Measurements from ENCODE around the gene DKK2.
A peak's percentile ranks its signal among the peaks of the same experiment; 100 is the strongest.

GRCh38 chr4:106875340-106875739, 160.8 kb downstream of the DKK2 start:
- TF ChIP-seq CTCF (IDR thresholded peaks at IDR 0.05) (peak; percentile 43; the same call in 1 of the 2 replicates), CBFB (CRISPR knock-in tag; IDR thresholded peaks at IDR 0.05; ENCODE audit: low read depth) (no peak), ATF3 (CRISPR knock-in tag; conservative IDR thresholded peaks at IDR 0.05) (no peak), FOXJ3 (CRISPR knock-in tag; IDR thresholded peaks at IDR 0.05; ENCODE audit: borderline replicate concordance) (no peak), E2F4 (CRISPR knock-in tag; IDR thresholded peaks at IDR 0.05; ENCODE audit: borderline replicate concordance, low read depth) (no peak), GRHL2 (CRISPR knock-in tag; IDR thresholded peaks at IDR 0.05; ENCODE audit: insufficient replicate concordance, severe bottlenecking) (no peak), MLX (CRISPR knock-in tag; IDR thresholded peaks at IDR 0.05) (no peak), NR2C2 (CRISPR knock-in tag; IDR thresholded peaks at IDR 0.05) (no peak), E2F5 (CRISPR knock-in tag; IDR thresholded peaks at IDR 0.05) (no peak)

Data from WTC11 (cell line).